ENCODE results near the gene BDKRB2. TPM values are rescaled to one million over a fixed set of nuclear protein-coding genes. Genes with fewer than 3 reads are reported as not detected.

BDKRB2 gene
- total and polyA plus RNA-seq, 2 of the 4 experiments (the other 2 are of a cell fraction): 60.9 to 73.1 TPM

GRCh38 chr14:96252323-96252998 lies 47.8 kb downstream of the BDKRB2 start (continued):
- TF ChIP-seq MXI1 (IDR thresholded peaks at IDR 0.05; ENCODE audit: borderline replicate concordance, low read depth, low read length): no peak

- ATAC-seq (ENCODE audit: low read depth) (peak; percentile 73), DNase-seq (peak; percentile 98)
- Histone ChIP-seq H4K91ac (ENCODE audit: insufficient read depth, low read depth, low read length) (peak overlapping the region; percentile 99), H3K56ac (ENCODE audit: extremely low read depth, insufficient read depth, low read length) (peak overlapping the region; percentile 92), H3K27me3 (ENCODE audit: control insufficient read depth, insufficient read depth, low read length) (no peaks in the 10 kb centered on the region), H4K5ac (ENCODE audit: low read depth, low read length) (peak overlapping the region; percentile 94), H4K20me1 (ENCODE audit: insufficient read depth, low read length) (no peaks in the 10 kb centered on the region), H2BK120ac (ENCODE audit: low read depth, low read length) (peak overlapping the region; percentile 99), H2AFZ (replicated peaks; ENCODE audit: low read length, poor library complexity) (peak overlapping the region; percentile 70), H2BK15ac (ENCODE audit: low read depth, low read length) (peak overlapping the region; percentile 91), H3K14ac (replicated peaks; ENCODE audit: low read depth, low read length) (peak overlapping the region; percentile 87), H3K9ac (ENCODE audit: low read depth, low read length) (peak overlapping the region; percentile 51), H3K18ac (ENCODE audit: low read depth, low read length) (peak overlapping the region; percentile 95), H2BK20ac (ENCODE audit: low read depth, low read length) (peak overlapping the region; percentile 98), H3K4me2 (ENCODE audit: low read depth, low read length) (peak overlapping the region; percentile 18; the same call in 1 of the 2 replicates), H2AK9ac (replicated peaks; ENCODE audit: low read depth, low read length, poor library complexity) (peak overlapping the region; percentile 89), H3K4me3 (ENCODE audit: insufficient read depth, low read depth, low read length) (no peak overlapping the region), H3K36me3 (ENCODE audit: control insufficient read depth, insufficient read depth, low read length) (peaks cover 9% of the 10 kb centered on the region), H3K9me3 (ENCODE audit: control insufficient read depth, insufficient read depth, low read length) (no peaks in the 10 kb centered on the region), H3K79me1 (ENCODE audit: low read depth in 1 of 2, low read length in 2 of 2) (peaks cover 7 to 52% of the 10 kb centered on the region in 2 experiments; a peak in 3 of 4 replicates), H4K8ac (ENCODE audit: low read depth in 2 of 2, low read length in 2 of 2) (peak overlapping the region; percentile 84 to 92), H3K27ac (ENCODE audit: insufficient read depth, low read length) (peak overlapping the region; percentile 92), H2BK5ac (ENCODE audit: low read depth, low read length, poor library complexity, severe bottlenecking) (peak overlapping the region; percentile 98), H3K4me1 (ENCODE audit: control insufficient read depth, insufficient read depth, low read length) (peaks cover 42% of the 10 kb centered on the region), H3K9me1 (ENCODE audit: insufficient read depth, low read length) (peaks cover 32% of the 10 kb centered on the region), H2AK5ac (ENCODE audit: low read depth, low read length) (peak overlapping the region; percentile 97), H3K23ac (ENCODE audit: low read depth, low read length) (peak overlapping the region; percentile 92), H3K4ac (ENCODE audit: low read depth, low read length) (peak overlapping the region; percentile 99)
- 38% methylated on average over 2 of the region's 9 CpGs; no CpG with 5 or more reads in 1 of the 2 experiments for WGBS, 2 experiments (ENCODE audit: extremely low coverage in 2 of 2, insufficient read length in 1 of 2)
- in situ Hi-C loops (cut with MboI; ENCODE audit: low sequenced_read_pairs) (loop anchor here (25.0 kb wide), 1 partner anchor 716 kb away; the partner anchor contains the start of gene GLRX5), intact Hi-C loops (cut with micrococcal nuclease) (no loop called here), dilution Hi-C loops (cut with HindIII; ENCODE audit: low sequenced_read_pairs, unreplicated experiment) (no loop called here)
- ChIA-PET POLR2A (ENCODE audit: unreplicated experiment) (interaction anchor here (0.6 kb wide), 1 partner anchor 159 kb away, joined by 4 read pairs; no protein-coding TSS in a partner anchor), CTCF (interaction anchor here (1.2 to 1.4 kb wide), 2 partner anchors 22 to 125 kb away, joined by 3 to 8 read pairs; no protein-coding TSS in a partner anchor)
- BruUV-seq (replicated peaks): no TSS peak
- TF ChIP-seq MAZ (IDR thresholded peaks at IDR 0.05; ENCODE audit: borderline replicate concordance, low read depth, low read length): peak; percentile 100
- peak; percentile 35; the same call in 1 of the 2 replicates for TF ChIP-seq POLR2A (IDR thresholded peaks at IDR 0.05; ENCODE audit: low read depth, low read length)
- no peak for TF ChIP-seq ELK1 (IDR thresholded peaks at IDR 0.05; ENCODE audit: borderline replicate concordance, low read depth, low read length)
- 0 out of 2 replicates have a peak, but pooled peaks have one; percentile 6 for TF ChIP-seq NFE2L2 (IDR thresholded peaks at IDR 0.05; ENCODE audit: low read depth, low read length)
- TF ChIP-seq BHLHE40 (IDR thresholded peaks at IDR 0.05; ENCODE audit: low read depth, low read length): peak; percentile 62
- no peak for TF ChIP-seq CHD1 (IDR thresholded peaks at IDR 0.05; ENCODE audit: low read depth, low read length)
- TF ChIP-seq RCOR1 (IDR thresholded peaks at IDR 0.05; ENCODE audit: insufficient replicate concordance, low read length): no peak
- TF ChIP-seq MAFK (IDR thresholded peaks at IDR 0.05; ENCODE audit: low read depth, low read length): no peak
- TF ChIP-seq CEBPB (IDR thresholded peaks at IDR 0.05; ENCODE audit: low read depth, low read length): peak; percentile 70
- no peak for TF ChIP-seq RFX5 (IDR thresholded peaks at IDR 0.05; ENCODE audit: low read depth, low read length)
- TF ChIP-seq CTCF (conservative IDR thresholded peaks at IDR 0.05; ENCODE audit: low read depth, low read length): no peak
- no peak for TF ChIP-seq SMC3 (IDR thresholded peaks at IDR 0.05; ENCODE audit: low read depth, low read length)
Observed at GRCh38 chr14:96252999-96253539, 48.4 kb downstream of the BDKRB2 start.

All from IMR-90 (cell line).